Dermis microvascular lymphatic vessel endothelial cell (primary cell): ENCODE results near the gene CEP295NL. TPM values are rescaled to one million over a fixed set of nuclear protein-coding genes. Genes with fewer than 3 reads are reported as not detected.
"Not testable (repeated sequence)": the region's sequence is repeated elsewhere in the genome, so short reads cannot be mapped to it uniquely, and the experiment has no call there.

Experiments used
- DNase-seq, 2 donors: peaks; one replicate each; pipeline versions ENCODE4 v3.0.0 to v3.0.0-alpha.2; 2010; ENCODE audit warnings: low read depth in 2 of 2
- total RNA-seq: library from RNA; depleted of rRNA; stranded (reverse); fragments of >200 nt; gene quantifications from 2 replicates; pipeline ENCODE4 v1.2.1, GENCODE V29; 2014

Gene CEP295NL, protein sequence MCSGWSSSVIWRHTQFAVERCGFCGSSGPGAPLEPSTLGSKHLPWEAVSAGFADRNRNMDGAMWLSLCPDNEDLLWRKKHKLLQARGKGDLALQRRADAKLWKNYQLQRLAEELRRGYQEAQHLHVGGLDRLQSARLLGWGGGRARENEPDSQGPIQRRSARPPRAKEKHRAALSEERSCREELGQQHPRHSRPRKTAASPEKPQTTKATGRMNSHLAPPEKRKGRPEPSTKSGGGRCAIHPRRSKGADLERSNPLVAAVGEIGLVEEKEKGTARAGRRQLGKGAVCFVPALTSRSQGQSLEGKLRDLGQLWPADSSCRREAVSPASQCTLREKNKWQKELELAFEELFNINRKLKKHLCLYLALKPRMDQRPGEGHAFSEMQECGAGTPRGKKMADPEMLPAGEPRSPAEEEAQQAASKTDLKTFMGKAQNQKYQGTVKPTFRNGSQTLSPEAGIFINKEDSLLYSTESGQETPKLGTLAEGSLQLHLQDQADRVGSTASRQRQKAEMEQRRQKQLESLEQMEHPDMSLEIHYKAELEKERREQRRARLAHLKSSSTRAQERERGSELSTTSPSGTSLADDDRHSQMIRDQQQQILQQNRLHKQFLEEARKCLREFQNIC
- 0.64 and 2.3 TPM in 2 replicates for total RNA-seq

GRCh38 chr17:78903101-78903779, at the start of gene CEP295NL:
CEP295NL (minus strand) TSS chr17:78903201; CDS start chr17:78901828, 1,373 bp downstream.
- DNase-seq, result peak; percentile 41 to 60

GRCh38 chr17:78952706-78953105, 49.7 kb upstream of the CEP295NL start:
- no peak for DNase-seq

GRCh38 chr17:78951967-78952551, 49.1 kb upstream of the CEP295NL start:
- DNase-seq, result no peak

DNA sequence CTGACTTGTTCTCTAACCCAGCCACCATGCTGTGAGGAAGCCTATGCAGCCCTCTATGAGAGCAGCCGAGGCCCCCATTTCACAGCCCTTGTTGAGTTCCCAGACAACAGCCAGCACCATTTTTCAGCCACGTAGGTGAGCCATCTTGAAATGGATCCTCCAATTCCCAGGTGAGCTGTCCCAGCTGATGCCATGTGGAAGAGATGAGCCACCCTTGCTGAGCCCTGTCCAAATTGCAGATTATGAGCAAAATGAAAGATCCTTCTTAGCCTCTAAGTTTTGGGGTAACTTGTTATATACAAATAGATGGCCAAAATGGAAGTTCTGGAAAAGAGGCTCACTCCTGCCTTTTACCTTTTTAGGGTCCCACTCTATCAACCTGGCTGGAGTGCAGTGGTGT, 47.9 kb upstream of the CEP295NL start:
- no peak for DNase-seq

GRCh38 chr17:78947235-78948149, 44.5 kb upstream of the CEP295NL start:
- DNase-seq, result no peak

GRCh38 chr17:78946631-78947030, 43.6 kb upstream of the CEP295NL start:
- no peak for DNase-seq

DNA sequence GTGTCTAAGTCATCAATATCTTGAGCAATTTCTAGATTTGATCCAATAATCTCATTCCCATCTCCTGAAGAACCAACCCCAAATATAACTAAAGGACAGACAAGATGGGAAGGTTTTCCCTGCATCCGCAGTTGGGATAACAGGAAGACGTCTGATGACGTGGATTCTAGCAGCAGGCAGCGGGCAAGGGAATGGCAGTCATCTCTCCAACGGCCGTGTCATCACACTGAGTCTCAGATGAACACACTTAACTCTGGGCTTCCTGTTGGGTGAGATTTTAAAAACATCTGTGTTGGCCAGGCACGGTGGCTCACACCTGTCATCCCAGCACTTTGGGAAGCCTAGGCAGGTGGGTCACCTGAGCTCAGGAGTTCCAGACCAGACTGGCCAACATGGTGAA, 43.1 kb upstream of the CEP295NL start:
- peak in 1 of 2 donors; percentile 28 for DNase-seq

GRCh38 chr17:78945455-78945854, 42.5 kb upstream of the CEP295NL start:
- DNase-seq, result not testable (repeated sequence)

DNA sequence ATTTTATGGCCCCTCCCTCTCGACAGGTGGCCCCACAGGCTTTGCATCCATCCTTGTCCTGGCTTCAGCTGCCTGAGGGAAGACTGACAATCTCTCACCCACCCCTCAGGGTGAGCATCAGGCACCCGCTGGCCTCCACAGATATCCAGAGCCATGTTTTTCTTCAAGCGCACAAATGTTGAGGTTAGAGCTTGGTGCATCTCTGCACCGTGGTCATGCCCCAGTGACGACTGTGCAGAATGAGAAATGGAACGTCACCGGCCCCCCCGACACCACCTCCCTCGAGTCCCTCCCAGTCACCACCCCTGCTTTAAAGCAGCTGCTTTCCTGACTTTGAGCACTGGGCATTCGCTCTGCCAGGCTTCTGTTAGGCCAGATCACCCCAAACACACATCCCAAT, 42.0 kb upstream of the CEP295NL start:
- no peak for DNase-seq

DNA sequence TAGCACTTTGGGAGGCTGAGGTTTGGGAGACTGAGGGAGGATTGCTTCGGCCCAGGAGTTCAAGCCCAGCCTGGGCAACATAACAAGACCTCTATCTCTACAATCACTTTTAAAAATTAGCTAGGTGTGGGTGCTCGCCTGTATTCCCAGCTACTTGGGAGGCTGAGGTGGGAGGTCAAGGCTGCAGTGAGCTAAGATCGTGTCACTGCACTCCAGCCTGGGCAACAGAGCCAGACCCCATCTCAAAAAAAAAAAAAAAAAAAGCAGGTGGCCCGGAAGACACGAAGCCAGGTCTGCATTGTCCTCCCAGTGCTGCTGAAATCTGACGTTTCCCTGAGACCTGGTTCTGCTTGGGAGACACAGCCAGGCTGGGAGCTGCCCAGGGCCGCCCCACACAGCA, 41.0 kb upstream of the CEP295NL start:
- no peak for DNase-seq

- no peak for DNase-seq
Measured at GRCh38 chr17:78940708-78941107, 37.7 kb upstream of the CEP295NL start.

DNA sequence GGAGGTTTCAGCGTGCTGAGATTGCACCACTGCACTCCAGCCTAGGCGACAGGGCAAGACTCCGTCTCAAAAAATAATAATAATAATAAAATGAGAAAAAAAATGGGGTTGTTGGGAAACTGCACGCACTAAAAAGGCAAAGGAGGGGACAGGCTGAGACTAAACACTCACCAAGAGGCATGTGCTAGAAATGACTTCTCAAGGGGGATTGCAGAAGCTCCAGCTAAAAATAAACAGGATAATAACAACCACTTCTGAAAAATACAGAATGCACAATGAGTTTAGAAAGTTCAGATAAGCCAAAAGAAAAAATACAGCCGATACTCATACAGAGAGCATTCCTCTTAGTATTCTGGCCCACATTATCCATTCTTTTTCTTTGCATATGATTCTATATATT, 37.3 kb upstream of the CEP295NL start:
- DNase-seq, result no peak

DNA sequence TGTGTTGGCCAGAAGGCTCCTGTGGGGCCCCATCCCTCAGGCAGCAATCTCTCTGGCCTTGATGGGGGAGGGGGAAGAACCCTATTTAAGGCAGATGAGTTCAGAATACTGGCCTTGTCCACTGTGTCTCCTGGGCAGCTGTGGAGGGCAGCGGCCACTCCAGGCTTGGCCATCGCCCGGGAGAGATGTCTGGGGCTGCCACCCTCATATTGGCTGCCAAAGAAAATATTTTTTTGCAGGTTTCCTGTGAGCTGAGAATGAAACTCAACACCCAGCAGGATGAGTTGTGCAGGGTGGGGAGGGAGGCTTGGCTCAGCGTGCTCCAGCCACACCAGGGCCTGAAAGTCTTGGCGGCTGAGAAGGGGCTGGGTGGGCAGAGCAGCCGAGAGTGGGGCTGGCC, 36.6 kb upstream of the CEP295NL start:
- peak in 1 of 2 donors; percentile 57 for DNase-seq

DNA sequence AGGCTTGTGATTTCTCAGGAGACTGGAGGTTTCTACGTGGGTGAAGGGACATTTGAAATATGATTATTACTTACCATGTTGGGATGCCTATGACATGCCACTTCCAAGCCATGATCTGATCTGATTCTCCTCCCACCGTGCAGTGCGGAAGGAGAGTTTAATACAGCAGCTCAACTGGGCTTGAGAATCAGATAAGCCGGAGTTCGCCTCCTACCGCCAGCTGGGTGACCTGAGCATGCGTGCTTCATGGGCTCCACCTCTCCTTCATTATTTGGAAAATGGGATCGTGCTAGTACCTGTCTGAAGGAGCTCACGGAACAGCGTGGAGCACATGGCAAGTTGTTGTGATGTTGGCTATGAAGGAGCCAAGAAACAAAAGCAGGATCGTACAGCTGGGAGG, 34.6 kb upstream of the CEP295NL start:
- DNase-seq, result no peak

DNA sequence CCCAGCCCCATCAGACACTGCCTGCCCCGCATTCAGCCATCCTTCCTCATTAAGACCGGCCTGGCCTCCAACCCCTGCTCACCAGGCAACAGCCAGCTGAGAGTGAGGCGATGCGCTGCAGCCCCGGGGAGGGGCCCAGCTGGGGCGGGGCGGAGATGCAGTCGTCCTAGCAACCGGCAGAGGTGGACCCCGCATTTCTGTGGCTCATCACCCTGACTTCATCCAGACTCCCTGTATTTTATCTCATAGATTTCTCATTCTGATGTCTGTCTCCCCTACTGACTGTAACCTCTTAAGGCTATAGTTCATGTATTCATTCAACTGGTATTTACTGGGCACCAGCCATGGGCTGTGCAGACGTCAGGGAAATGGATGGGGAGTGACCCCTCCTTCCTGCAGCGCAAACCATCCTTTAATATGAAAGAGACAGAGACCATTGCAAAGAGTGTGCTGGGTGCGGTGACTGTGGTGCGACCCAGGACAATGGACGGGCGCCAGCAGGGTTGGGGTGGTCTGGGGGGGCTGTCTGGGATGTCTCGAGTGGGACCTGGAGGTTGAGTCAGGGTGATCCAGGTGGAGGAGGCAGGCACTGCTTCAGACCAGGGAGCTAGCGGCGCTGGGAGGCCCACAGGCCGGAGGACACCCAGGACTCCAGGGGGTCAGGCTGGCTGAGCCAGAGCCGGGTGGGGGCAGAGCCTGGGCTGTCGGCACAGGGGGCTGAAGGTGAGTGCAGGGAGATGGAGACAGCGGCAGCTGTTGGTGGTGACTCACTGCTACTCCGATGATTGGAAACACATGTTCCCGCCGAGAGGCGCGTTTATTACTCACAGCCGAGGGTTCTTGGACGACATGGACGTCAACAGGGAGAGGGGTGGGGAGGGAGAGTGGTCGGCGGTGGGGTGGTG, 32.7 kb upstream of the CEP295NL start:
- peak; percentile 62 to 92 for DNase-seq

GRCh38 chr17:78934681-78935418, 31.8 kb upstream of the CEP295NL start:
- DNase-seq, result no peak

- peak; percentile 67 to 94 for DNase-seq
Measured at GRCh38 chr17:78933959-78934568, 31.1 kb upstream of the CEP295NL start.

- peak; percentile 87 to 99 for DNase-seq
Measured at GRCh38 chr17:78933025-78933958, 30.3 kb upstream of the CEP295NL start.
